ENCODE measurements around the gene GLO1.

- TF ChIP-seq CTCF (IDR thresholded peaks at IDR 0.05) (no peak), POLR2A (IDR thresholded peaks at IDR 0.05) (no peak)
These were observed 13.9 kb upstream of the GLO1 start for GRCh38 chr6:38716825-38717224.
